Activated naive CD4-positive, alpha-beta T cell treated with anti-CD3 and anti-CD28 coated beads, Interleukin-2, amount 50 U/mL, for 24 hours (primary cell): ENCODE results near the gene ANKRD28.
"Not testable (repeated sequence)": the region's sequence is repeated elsewhere in the genome, so short reads cannot be mapped to it uniquely, and the experiment has no call there.

Source experiments
- H3K27ac Mint-ChIP-seq: one replicate; pipeline ENCODE4 v1.8.0; 2021; ENCODE audit warnings: mild to moderate bottlenecking, mixed read lengths
- H3K27me3 Mint-ChIP-seq: one replicate; pipeline ENCODE4 v1.8.0; 2021; ENCODE audit warnings: mixed read lengths
- H3K36me3 Mint-ChIP-seq: one replicate; pipeline ENCODE4 v1.8.0; 2021; ENCODE audit warnings: mixed read lengths
- H3K4me1 Mint-ChIP-seq: one replicate; pipeline ENCODE4 v1.8.0; 2021; ENCODE audit warnings: mixed read lengths
- H3K4me3 Mint-ChIP-seq: one replicate; pipeline ENCODE4 v1.8.0; 2021; ENCODE audit warnings: mild to moderate bottlenecking, mixed read lengths
- H3K9me3 Mint-ChIP-seq: one replicate; pipeline ENCODE4 v1.8.0; 2021; ENCODE audit warnings: mixed read lengths

The ANKRD28 gene

GRCh38 chr3:15794842-15795650 is 2.7 kb downstream of the ANKRD28 start:
- Mint-ChIP-seq H3K36me3 (peaks cover 18% of the 10 kb centered on the region), H3K9me3 (peaks cover 4% of the 10 kb centered on the region), H3K27me3 (no peaks in the 10 kb centered on the region), H3K27ac (peak overlapping the region; percentile 23), H3K4me3 (peak overlapping the region; percentile 57), H3K4me1 (peaks cover 82% of the 10 kb centered on the region)

DNA sequence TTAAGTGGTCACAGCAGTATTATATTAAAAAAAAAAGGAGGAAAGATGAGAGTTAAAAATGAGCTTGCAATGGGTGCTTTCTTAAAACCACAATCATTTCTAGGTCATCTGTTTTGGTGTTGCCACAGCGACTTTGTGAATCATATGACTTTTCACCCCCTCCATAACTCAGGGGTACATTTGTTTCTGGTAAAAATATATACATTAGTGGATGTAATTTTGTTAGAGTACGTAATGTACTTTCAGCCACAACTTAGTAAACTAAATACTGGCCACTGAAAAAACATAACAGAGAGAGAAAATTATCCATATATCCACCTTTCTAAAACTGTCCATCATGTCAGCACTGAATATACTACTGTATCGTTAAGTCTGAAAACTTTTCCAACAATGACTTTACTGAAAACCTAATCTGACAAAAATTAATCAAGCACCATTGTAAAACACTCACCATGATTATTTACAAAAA is 3.4 kb downstream of the ANKRD28 start:
- Mint-ChIP-seq H3K27me3 (no peaks in the 10 kb centered on the region), H3K4me1 (peaks cover 78% of the 10 kb centered on the region), H3K4me3 (peak overlapping the region; percentile 54), H3K27ac (no peak overlapping the region), H3K36me3 (peaks cover 18% of the 10 kb centered on the region), H3K9me3 (peaks cover 4% of the 10 kb centered on the region)

DNA sequence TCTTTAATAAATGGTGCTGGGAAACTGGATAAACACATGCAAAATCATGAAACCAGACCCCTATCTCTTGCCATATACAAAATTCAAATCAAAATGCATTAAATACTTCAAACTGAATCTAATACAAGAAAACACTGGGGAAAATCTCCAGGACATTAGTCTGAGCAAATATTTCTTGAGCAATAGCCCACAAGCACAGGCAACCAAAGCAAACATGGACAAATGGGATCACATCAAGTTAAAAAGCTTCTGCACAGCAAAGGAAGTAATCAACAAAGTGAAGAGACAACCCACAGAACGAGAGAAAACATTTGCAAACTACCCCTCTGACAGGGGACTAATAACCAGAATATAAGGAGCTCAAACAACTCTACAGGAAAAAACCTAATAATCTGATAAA is 6.3 kb downstream of the ANKRD28 start:
- Mint-ChIP-seq H3K27ac (no peak overlapping the region), H3K27me3 (no peaks in the 10 kb centered on the region), H3K4me1 (peaks cover 50% of the 10 kb centered on the region), H3K4me3 (no peak overlapping the region), H3K9me3 (peaks cover 4% of the 10 kb centered on the region), H3K36me3 (peaks cover 21% of the 10 kb centered on the region)

- H3K4me3 Mint-ChIP-seq = no peak overlapping the region
- H3K27me3 Mint-ChIP-seq = no peaks in the 10 kb centered on the region
- peaks cover 30% of the 10 kb centered on the region for H3K36me3 Mint-ChIP-seq
- no peak overlapping the region for H3K27ac Mint-ChIP-seq
- H3K9me3 Mint-ChIP-seq = peaks cover 4% of the 10 kb centered on the region
- H3K4me1 Mint-ChIP-seq = peaks cover 46% of the 10 kb centered on the region
Measured at GRCh38 chr3:15787941-15788340, 9.8 kb downstream of the ANKRD28 start.

DNA sequence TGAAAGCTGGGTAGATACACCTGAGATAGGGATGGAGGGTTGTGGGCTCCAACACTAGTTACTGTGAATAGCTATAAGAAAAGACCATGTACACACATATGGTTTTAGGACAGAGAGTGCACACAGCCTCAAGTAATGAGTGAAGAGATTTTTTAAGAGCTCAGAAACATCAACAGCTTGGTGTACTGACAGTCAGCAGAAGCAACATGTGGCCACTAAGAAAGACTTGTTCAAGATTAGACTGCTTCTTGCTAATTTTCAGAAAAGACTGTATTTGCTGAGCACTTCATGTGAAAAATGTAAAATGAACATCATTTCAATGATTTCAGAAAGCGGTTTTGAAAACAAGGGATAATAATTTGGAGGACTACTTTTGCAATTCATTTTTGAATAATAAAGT is 10.3 kb downstream of the ANKRD28 start:
- H3K4me1 Mint-ChIP-seq = peaks cover 51% of the 10 kb centered on the region
- H3K27ac Mint-ChIP-seq = no peak overlapping the region
- no peaks in the 10 kb centered on the region for H3K27me3 Mint-ChIP-seq
- H3K4me3 Mint-ChIP-seq = no peak overlapping the region
- H3K9me3 Mint-ChIP-seq = peaks cover 4% of the 10 kb centered on the region
- peaks cover 30% of the 10 kb centered on the region for H3K36me3 Mint-ChIP-seq

- Mint-ChIP-seq H3K4me1 (peaks cover 34% of the 10 kb centered on the region), H3K4me3 (no peak overlapping the region), H3K27ac (no peak overlapping the region), H3K27me3 (no peaks in the 10 kb centered on the region), H3K9me3 (peaks cover 6% of the 10 kb centered on the region), H3K36me3 (peaks cover 26% of the 10 kb centered on the region)
Measured at GRCh38 chr3:15783361-15783969, 14.3 kb downstream of the ANKRD28 start.

DNA sequence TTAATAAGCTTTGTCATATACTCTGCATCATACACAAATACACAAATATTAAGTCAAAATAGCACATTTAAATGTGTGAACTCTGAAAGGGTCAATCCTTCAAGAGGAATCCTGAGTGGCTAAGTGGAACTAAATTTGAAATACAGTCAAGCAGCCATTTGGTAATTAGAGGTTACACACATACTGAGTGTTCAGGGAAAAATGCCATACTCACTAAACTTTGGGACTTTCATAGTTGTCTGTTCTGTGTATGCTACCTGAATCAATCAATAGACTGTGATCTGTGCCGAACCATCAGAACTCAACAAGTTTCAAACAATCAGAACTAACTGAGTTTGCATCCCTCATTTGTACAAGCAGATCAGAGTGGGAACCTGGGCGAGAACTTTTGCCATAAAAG is 15.3 kb downstream of the ANKRD28 start:
- Mint-ChIP-seq H3K4me3 (no peak overlapping the region), H3K27me3 (no peaks in the 10 kb centered on the region), H3K9me3 (peaks cover 8% of the 10 kb centered on the region), H3K4me1 (peaks cover 35% of the 10 kb centered on the region), H3K27ac (no peak overlapping the region), H3K36me3 (peaks cover 27% of the 10 kb centered on the region)

DNA sequence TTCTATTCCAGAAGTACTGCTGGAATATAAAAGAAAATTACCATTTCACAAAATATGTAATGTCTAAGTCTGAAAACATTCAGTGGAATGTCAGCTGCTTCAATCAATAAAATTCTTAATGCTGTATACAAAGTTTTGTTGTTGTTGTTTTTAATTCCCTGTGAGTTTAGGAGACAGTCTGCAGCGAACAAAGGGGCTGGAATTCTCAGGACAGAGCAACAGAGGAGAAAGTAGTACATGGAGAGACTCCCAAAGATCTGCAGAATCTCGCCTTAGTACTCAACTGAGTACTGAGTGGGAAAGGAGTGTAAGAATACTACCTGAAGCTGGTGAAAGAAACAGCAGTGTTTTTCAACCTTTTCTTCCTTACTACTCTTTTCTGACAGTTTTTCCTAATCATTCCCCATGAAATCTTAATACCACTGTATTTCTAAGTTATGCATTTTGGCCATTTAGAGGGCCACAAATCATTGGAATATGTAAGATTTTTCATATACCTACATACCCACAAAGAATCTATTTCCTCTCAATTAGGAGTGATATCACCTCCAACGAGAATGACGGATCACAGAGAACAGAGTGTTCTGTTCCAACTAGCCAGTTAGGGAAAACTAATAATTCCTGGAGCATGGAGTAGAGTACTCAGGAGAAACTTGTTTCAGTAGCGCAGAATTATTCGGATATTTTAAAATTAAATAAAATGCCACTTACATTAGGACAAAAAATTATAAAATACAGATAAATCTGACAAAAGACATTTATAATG is 16.0 kb downstream of the ANKRD28 start:
- H3K36me3 Mint-ChIP-seq = peaks cover 27% of the 10 kb centered on the region
- no peak overlapping the region for H3K27ac Mint-ChIP-seq
- no peak overlapping the region for H3K4me3 Mint-ChIP-seq
- peaks cover 35% of the 10 kb centered on the region for H3K4me1 Mint-ChIP-seq
- H3K9me3 Mint-ChIP-seq = peaks cover 8% of the 10 kb centered on the region
- H3K27me3 Mint-ChIP-seq = no peaks in the 10 kb centered on the region

DNA sequence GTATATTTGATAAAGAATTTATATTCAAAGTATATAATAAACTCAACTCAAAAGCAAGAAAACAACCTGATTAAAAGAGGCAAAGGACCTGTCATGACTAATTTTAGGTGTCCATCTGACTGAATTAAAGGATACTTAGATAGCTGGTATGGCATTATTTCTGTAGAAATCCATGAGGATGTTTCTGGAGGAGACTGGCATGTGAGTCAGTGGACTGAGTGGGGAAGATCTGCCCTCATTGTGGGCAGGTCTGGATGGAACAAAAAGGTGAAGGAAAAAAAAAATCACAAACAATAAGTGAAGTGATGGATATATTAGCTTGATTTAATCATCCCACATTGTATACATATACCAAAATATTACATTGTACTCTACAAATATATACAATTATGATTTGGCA is 16.6 kb downstream of the ANKRD28 start:
- peaks cover 8% of the 10 kb centered on the region for H3K9me3 Mint-ChIP-seq
- H3K4me1 Mint-ChIP-seq = peaks cover 38% of the 10 kb centered on the region
- no peak overlapping the region for H3K4me3 Mint-ChIP-seq
- H3K27ac Mint-ChIP-seq = peak overlapping the region; percentile 13
- H3K36me3 Mint-ChIP-seq = peaks cover 29% of the 10 kb centered on the region
- no peaks in the 10 kb centered on the region for H3K27me3 Mint-ChIP-seq

GRCh38 chr3:15779111-15779510 is 18.7 kb downstream of the ANKRD28 start:
- Mint-ChIP-seq H3K4me3 (no peak overlapping the region), H3K9me3 (peaks cover 8% of the 10 kb centered on the region), H3K27ac (no peak overlapping the region), H3K4me1 (peaks cover 46% of the 10 kb centered on the region), H3K27me3 (no peaks in the 10 kb centered on the region), H3K36me3 (peaks cover 17% of the 10 kb centered on the region)

- Mint-ChIP-seq H3K27me3 (no peaks in the 10 kb centered on the region), H3K36me3 (peaks cover 16% of the 10 kb centered on the region), H3K9me3 (peaks cover 8% of the 10 kb centered on the region), H3K4me1 (peaks cover 44% of the 10 kb centered on the region), H3K4me3 (no peak overlapping the region), H3K27ac (no peak overlapping the region)
Measured at GRCh38 chr3:15778332-15778858, 19.4 kb downstream of the ANKRD28 start.

DNA sequence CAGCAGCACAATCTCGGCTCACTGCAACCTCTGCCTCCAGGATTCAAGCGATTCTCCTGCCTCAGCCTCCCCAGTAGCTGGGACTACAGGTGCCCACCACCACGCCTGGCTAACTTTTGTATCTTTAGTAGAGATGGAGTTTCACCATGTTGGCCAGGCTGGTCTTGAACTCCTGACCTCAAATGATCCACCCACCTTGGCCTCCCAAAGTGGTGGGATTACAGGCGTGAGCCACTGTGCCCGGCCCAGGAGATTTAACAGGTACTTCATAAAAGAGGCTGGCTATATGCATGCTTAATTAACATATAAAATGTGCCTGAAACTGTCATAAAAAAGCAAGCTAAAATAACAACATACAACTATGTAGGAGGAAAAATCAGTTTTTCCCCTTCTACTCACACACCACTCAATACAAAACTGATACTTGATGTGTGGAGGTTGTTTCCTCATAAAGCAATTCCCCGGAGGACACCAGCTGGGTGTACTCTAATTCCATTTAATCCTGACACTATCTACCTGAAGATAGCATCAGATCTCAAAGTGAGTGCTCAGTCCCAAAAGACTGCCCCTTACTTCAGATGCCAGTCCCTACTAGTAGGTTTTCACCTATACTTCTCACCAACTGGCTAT is 22.7 kb downstream of the ANKRD28 start:
- Mint-ChIP-seq H3K4me1 (peaks cover 59% of the 10 kb centered on the region), H3K36me3 (peaks cover 30% of the 10 kb centered on the region), H3K27ac (peak overlapping the region; percentile 21)
- H3K4me3 Mint-ChIP-seq, H3K9me3 Mint-ChIP-seq, H3K27me3 Mint-ChIP-seq: not testable (repeated sequence)

- H3K36me3 Mint-ChIP-seq = peaks cover 27% of the 10 kb centered on the region
- no peak overlapping the region for H3K4me3 Mint-ChIP-seq
- H3K9me3 Mint-ChIP-seq = no peaks in the 10 kb centered on the region
- no peak overlapping the region for H3K27ac Mint-ChIP-seq
- H3K27me3 Mint-ChIP-seq = no peaks in the 10 kb centered on the region
- H3K4me1 Mint-ChIP-seq = peaks cover 65% of the 10 kb centered on the region
Measured at GRCh38 chr3:15771444-15771843, 26.3 kb downstream of the ANKRD28 start.

DNA sequence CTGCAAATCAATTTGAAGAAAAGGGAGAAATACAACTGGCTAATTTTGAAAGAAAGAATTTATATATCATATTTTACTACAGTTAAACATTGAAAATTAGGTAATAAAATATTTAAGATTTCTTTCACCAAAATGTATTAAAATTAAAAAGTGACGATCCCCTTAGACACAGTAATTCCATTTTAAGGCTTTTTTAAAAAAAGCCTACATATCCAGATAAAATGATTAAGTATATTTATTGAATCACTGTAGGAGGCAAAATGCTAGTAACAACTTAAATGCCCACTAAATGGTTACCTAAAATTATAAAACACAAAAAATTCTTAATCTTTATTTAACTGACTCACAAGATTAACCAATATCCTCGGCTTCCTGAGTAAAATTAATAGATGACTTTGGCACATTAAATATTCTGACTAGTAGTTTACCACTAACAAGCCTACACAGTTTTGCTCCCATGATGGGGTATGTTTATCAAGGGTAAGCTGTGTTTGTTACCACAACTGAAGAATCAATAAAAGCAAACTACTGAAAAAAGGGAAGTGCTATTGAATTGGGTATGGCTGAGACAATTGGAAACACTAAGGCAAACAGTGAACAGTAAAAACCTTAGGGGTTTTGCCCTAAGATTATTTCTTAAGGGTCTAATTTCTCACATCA is 28.4 kb downstream of the ANKRD28 start:
- H3K9me3 Mint-ChIP-seq = no peaks in the 10 kb centered on the region
- H3K4me1 Mint-ChIP-seq = peaks cover 48% of the 10 kb centered on the region
- H3K36me3 Mint-ChIP-seq = peaks cover 30% of the 10 kb centered on the region
- H3K27ac Mint-ChIP-seq = peak overlapping the region; percentile 91
- no peaks in the 10 kb centered on the region for H3K27me3 Mint-ChIP-seq
- no peak overlapping the region for H3K4me3 Mint-ChIP-seq
